ENCODE results near the gene CPS1.

DNA sequence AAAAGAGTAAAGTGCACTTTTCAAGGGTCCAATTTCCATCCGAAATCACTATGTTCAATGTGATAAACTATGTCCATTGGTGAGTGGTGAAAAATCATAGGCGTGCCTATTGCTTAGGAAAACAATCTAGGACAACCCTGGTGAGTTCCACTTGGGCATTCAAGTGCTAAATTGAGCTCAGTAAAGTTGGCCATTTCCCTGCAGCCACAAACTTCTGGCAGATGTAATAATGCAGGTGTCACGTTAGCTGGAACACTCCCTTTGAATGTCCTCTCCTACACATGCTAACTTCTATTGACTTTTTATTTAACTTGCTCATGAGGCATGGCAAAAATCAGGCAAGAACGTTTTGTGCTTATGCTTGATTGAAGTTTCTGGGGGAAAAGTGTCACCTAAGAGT lies 67.1 kb downstream of the CPS1 start:
- TF ChIP-seq POLR2A (IDR thresholded peaks at IDR 0.05; ENCODE audit: low read length) (no peak), GATA1 (IDR thresholded peaks at IDR 0.05; ENCODE audit: low read depth, low read length) (no peak)
